Activated CD8-positive, alpha-beta memory T cell treated with anti-CD3 and anti-CD28 coated beads for 4 hours (primary cell): ENCODE data around the gene KRT33B.
A peak's percentile ranks its signal among the peaks of the same experiment; 100 is the strongest.
"Not testable (repeated sequence)": the region's sequence is repeated elsewhere in the genome, so short reads cannot be mapped to it uniquely, and the experiment has no call there.

Experiments
- DNase-seq, 2 donors: peaks; one replicate each; pipeline ENCODE4 v3.0.0-alpha.2; 2020; ENCODE audit warnings: low read depth in 2 of 2

The KRT33B gene

GRCh38 chr17:41347869-41348760 lies 21.5 kb downstream of the KRT33B start:
- DNase-seq, result no peak

GRCh38 chr17:41346421-41346820 lies 23.2 kb downstream of the KRT33B start:
- not testable (repeated sequence) for DNase-seq

- no peak for DNase-seq
Observed at GRCh38 chr17:41345992-41346391, 23.6 kb downstream of the KRT33B start.

- no peak for DNase-seq
Observed at GRCh38 chr17:41343029-41343428, 26.6 kb downstream of the KRT33B start.

GRCh38 chr17:41340934-41341861 lies 28.4 kb downstream of the KRT33B start:
- no peak for DNase-seq

GRCh38 chr17:41340494-41340893 lies 29.1 kb downstream of the KRT33B start:
- no peak for DNase-seq

GRCh38 chr17:41339571-41340172 lies 29.9 kb downstream of the KRT33B start:
- no peak for DNase-seq

- DNase-seq, result peak in 1 of 2 donors; percentile 10
Observed at GRCh38 chr17:41338961-41339485, 30.6 kb downstream of the KRT33B start.

GRCh38 chr17:41335747-41336146 lies 33.9 kb downstream of the KRT33B start:
- DNase-seq, result no peak

GRCh38 chr17:41334385-41335305 lies 35.0 kb downstream of the KRT33B start:
- DNase-seq, result no peak

GRCh38 chr17:41333836-41334235 lies 35.8 kb downstream of the KRT33B start:
- DNase-seq, result no peak

- no peak for DNase-seq
Observed at GRCh38 chr17:41333098-41333497, 36.5 kb downstream of the KRT33B start.

GRCh38 chr17:41332239-41332638 lies 37.4 kb downstream of the KRT33B start:
- DNase-seq, result no peak

GRCh38 chr17:41331606-41332005 lies 38.0 kb downstream of the KRT33B start:
- DNase-seq, result no peak

- no peak for DNase-seq
Observed at GRCh38 chr17:41329279-41329948, 40.2 kb downstream of the KRT33B start.

- no peak for DNase-seq
Observed at GRCh38 chr17:41328207-41328606, 41.4 kb downstream of the KRT33B start.

GRCh38 chr17:41327411-41328120 lies 42.0 kb downstream of the KRT33B start:
- no peak for DNase-seq

GRCh38 chr17:41326173-41327145 lies 43.2 kb downstream of the KRT33B start:
- no peak for DNase-seq
